ENCODE measurements around the gene C2.
"Not testable (repeated sequence)": the region's sequence is repeated elsewhere in the genome, so short reads cannot be mapped to it uniquely, and the experiment has no call there.

Gene C2

DNA sequence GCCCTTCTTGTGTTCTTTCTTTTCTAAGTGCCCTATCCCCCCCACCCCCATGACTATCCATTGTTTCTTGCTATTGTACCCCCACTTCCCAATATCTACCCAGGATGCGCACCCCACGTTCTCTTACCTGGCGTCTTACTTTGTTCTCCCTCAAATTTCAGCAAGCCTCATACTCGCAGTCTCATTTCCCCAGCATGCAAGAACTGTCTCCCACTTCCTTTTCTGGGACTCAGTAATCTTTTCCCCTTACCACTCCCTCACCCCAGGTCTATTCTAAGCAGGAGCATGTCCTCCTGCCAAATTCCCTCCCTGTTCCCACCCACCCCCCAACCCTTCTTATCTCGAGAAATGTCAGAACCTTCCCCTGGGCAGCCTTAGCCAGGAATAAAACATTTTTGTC is 28.3 kb upstream of the C2 start:
- no peak for DNase-seq (ENCODE audit: low spot score)

DNA sequence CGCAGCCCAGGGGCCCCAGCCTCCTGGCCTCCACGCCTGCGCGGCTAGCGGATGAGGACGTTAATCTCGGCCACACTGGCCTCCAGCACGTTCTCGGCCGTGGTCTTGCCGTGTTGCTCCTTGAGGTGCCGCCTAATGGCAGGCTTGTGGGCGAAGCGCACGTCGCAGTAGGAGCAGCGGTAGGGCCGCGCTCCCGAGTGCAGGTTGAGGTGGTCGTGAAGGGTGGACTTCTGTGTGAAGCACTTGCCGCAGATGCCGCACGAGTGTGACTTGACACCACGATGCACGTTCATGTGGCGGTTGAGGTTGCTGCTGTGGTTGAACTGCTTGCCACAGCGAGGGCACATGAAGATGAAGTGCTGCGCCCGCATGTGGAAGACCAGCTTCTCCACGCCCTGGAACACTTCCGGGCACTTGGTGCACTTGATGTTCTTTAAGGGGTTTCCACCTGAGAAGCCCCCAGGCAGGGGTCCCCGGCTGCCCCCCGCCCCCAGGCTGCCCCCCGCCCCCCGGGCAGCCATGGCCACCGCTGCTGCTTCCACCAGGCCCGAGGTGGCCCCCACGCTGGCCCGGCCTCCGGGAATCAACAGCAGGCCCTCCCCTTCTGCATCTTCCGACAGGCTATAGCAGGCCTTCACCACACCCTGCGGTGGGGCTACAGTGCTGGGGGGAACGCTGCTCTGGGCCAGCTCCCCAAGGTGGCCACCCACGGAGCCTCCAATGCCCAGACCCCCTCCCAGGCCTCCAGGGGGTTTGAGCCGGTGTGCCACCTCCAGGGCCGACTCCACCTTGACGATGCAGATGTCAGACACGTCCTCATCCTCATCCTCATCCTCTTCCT is 27.4 kb upstream of the C2 start:
- DNase-seq (ENCODE audit: low spot score): no peak

DNA sequence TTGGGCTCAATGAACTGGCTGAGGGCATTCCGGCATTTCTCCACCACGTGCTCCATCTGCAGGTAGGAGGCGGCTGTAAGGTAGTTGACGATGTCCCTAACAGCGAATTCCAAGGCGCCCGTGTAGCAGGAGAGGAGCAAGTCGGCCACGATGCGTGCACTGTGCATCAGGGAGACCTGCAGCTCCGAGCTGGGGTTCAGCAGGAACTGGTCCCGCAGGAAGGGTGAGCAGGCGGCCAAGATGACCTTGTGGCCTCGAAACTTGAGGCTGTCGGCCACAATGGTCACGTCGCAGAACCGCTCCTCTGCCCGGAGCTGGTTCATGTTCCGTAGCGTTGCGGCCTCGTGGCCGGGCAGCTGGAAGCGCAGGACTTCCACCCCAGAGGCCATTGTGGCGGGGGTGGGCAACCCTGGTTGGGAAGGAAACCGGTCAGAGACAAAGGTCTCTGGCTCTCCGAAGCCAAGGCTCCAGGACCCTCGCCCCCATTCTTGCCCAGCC is 26.6 kb upstream of the C2 start:
- no peak for DNase-seq (ENCODE audit: low spot score)

DNA sequence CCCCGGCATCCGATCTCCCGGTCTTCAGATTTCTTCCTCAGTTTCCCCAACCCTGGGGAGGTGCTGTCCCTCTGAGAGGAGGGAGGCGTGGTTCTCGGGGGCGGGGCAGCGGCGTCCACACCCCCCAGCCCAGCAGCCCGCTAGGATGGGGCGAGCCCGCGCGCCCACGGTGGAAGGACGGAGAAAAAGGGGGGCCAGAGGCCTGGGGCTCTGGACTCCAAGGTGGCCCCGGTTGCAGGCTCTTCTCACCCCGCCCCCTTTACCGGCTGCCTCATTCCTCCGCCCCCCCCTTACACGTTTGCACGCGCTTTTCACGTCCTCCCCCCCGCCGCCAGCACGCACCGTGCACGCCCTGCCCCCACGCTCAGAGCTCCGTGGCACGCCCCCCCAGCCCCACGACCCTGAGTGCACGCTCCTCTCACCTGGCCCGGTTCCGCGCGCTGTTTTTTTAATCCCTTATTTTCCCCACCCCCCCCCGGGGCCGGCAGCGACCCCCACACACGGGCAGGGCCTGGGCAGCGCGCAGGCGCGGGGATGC is 26.0 kb upstream of the C2 start:
- DNase-seq (ENCODE audit: low spot score): peak; percentile 42

DNA sequence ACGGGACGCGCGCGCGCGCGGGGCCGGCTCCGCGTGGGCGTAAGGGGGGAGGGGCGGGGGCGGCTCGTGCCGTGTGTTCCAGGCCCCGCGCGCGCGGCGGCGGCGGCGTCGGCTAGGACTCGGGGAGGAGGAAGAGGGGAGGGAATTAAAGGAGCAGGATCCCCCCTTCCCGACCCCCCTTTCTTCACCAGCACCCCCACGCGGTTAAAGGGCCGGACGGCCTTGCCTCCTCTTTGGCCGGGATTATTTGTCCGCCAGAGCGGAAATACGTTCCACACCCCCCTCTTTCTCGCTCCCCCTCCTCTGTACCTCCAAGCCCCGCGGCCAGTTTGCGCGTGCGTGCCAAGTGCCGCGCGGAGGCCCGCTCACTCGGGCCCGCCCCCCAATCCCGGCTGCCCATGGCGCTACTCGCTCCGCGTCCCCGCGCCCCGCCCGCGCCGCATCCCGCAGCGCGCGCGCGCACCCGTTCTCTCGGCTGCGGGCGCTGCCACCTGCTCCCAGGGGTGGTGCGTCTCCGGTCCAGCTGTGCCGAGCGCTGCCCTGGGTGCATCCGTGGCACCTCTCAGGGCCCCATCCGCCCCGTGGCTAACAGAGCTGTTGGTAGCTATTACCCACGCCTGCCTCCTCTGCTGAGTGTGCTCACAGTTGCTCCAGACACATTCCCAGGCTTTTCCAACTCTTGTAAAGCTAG is 25.4 kb upstream of the C2 start, which contains the start of gene ZBTB12:
TSS of gene ZBTB12 (minus strand) at position 134 of the 691 bp plus-strand sequence. CDS start 781 bp downstream, outside the sequence.
- DNase-seq (ENCODE audit: low spot score): peak; percentile 96

DNA sequence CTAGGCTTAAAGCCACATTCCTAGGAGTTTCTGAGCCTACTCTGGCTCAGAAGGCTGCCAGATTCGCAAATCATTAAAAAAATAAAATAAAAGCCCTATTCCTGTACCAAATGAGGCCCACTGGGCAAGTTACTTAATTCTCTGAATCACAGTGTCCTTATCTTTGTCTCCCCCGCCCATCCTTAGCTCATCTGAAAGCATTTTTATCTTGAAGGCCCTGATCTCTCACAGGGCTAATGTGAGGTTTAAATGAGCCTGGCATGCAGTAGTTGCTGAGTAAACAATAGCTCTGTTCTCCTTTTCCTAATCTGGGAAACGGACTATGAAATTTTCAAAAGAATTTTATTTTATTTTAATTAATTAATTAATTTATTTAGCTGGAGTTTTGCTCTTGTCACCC is 23.6 kb upstream of the C2 start:
- DNase-seq (ENCODE audit: low spot score): no peak

DNA sequence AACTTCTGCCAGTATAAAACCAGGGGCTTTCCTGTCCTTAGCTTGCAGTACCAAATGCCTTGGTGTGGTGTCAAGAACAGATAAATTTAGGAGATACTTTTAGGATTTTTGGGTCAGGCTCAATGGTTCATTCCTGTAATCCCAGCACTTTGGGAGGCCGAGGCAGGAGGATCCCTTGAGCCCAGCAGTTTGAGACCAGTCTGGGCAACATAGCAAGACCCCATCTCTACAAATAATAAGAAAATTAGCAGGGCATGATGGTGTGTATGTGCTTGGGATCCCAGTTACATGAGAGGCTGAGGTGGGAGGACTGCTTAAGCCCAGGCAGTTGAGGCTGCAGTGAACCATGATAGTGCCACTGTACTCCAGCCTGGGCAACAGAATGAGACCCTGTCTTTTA is 22.5 kb upstream of the C2 start:
- DNase-seq (ENCODE audit: low spot score): no peak

DNA sequence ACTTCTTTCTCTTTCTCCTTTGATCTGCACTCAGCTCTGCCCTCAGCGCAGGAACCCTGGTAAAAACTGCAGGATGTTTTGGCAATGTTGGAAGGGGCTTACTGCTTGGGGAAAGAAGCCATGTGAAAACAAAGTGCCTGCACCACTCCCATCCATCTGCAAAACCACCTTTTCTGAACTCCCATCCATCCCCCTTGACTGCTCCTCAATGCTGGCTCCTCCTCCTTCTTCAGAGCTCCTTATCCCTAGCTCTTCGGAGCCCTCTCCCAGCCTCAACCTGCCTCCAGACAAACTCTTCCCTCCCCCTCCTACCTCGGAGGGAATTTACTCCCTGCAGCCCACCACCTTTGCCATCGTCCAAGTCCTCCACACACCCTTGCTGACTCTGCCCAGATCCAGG is 21.4 kb upstream of the C2 start:
- DNase-seq (ENCODE audit: low spot score): peak; percentile 53

DNA sequence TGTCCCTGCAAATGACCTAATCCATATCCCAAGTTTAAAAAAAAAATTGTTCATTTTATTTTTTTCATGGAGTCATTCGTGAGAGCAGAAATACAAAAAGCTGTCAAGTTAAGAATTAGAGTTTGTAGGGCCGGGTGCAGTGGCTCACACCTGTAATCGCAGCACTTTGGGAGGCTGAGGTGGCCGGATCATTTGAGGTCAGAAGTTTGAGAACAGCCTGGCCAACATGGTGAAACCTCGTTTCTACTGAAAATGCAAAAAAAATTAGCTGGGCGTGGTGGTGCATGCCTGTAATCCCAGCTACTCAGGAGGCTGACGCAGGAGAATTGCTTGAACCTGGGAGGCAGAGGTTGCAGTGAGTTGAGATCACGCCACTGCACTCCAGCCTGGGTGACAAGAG is 20.8 kb upstream of the C2 start:
- not testable (repeated sequence) for DNase-seq (ENCODE audit: low spot score)

DNA sequence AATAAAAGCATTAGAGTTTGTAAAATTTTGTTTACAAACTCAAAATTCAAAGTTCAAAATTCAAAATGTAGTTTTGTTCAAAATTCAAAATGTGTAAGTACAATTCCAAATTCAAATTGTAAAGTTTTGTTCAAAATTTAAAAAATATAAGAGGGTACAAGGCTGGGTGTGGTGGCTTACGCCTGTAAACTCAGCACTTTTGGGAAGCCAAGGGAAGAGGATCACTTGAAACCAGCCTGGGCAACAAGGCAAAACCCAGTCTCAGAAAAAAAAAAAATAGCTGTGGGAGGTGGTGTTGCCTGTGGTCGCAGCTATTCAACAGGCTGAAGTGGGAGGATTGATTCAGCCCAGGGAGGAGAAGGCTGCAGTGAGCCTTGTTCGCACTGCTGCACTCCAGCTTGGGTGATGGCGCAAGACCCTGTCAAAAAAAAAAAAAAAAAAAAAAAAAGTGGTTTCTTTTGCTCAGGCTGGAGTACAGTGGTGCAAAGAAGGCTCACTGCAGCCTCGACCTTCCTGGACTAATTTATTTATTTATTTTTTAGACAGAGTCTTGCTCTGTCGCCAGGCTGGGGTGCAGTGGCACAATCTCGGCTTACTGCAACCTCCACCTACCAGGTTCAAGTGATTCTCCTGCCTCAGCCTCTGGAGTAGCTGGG is 20.2 kb upstream of the C2 start:
- DNase-seq (ENCODE audit: low spot score): no peak

DNA sequence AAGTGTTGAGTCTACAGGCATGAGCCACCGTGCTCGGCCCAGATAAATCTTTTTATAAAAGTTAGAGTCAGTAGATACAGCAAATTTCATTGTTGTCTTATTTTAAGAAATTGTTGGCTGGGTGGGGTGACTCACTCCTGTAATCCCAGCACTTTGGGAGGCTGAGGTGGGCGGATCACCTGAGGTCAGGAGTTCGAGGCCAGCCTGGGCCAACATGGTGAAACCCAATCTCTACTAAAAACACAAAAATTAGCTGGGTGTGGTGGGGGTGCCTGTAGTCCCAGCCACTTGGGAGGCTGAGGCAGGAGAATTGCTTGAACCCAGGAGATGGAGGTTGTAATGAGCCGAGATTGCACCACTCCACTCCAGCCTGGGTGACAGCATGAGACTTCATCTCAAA is 19.3 kb upstream of the C2 start:
- not testable (repeated sequence) for DNase-seq (ENCODE audit: low spot score)

DNA sequence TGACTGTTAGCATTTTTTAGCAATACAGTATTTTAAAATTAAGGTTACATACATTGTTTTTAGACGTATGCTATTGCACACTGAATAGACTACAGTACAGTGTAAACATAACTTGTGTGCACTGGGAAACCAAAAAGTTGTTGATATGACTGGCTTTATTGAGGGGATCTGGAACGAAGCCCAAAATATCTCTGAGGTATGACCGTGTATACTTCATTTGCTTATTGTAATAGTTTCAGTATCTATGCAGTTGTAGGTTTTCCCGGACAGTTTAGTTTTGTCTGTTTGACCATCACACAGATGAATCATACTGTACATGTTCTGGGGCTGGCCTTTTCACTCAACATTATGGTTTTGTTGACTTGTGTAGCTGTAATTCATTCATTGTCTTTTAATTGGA is 18.7 kb upstream of the C2 start:
- no peak for DNase-seq (ENCODE audit: low spot score)

DNA sequence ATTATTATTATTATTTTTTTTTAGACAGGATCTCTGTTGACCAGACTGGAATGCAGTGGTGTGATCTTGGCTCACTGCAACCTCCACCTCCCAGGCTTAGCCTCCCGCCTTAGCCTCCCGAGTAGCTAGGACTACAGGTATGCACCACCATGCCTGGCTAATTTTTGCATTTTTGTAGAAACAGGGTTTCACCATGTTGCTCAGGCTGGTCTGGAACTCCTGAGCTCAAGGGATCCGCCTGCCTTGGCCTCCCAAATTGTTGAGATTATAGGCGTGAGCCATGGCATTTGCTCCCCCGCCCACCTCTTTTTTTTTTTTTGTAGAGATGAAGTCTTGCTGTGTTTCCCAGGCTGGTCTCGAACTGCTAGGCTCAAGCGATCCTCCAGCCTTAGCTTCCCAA is 18.2 kb upstream of the C2 start:
- not testable (repeated sequence) for DNase-seq (ENCODE audit: low spot score)

DNA sequence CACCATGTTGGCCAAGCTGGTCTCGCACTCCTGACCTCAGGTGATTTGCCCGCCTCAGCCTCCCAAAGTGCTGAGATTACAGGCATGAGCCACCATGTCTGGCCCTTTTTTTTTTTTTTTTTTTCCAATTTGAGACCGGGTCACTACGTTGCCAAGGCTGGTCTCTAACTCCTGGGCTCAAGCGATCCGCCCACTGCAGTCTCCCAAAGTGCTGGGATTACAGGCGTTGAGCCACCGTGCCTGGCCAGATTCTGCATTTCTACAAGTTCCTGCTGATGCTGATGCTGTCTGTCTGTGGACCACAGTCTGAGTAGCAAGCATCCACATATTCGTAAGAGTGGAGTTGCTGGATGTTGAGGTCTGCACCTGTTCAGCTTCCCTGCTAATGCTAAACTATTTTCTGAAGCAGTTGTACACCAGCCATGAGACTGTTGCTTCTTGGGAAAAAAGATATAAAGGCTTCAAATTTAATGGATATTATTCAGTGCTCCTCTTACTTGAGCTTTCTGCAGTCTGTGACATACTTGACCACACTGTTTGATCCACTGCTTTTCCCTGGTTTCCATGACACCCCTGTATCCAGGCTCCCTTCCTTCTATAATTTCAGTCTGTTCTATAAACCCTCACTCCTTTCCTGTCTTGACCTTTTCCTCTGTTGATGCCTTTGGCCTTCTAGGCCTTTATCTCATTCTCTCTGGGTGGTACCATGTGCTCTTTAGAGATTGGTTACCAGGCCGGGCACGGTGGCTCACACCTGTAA is 15.5 kb upstream of the C2 start:
- DNase-seq (ENCODE audit: low spot score): no peak

DNA sequence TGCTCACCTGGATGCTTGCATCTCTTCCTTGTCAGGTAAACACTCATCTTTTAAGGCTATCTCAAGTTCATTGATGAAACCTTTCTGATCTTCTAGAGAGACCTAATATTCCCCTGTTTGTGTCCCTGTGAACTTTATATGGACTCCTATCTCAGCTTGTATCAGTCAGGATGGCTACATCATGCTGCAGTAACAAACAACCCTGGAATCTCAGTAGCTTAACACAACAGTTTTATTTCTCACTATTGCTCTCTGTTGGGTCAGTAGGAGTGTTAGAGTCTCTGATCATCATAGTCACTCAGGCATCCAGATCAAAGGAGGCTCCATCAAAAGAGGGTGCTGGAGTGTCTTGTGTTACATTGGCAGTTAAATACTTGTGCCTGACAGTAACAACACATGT is 12.2 kb upstream of the C2 start:
- no peak for DNase-seq (ENCODE audit: low spot score)

DNA sequence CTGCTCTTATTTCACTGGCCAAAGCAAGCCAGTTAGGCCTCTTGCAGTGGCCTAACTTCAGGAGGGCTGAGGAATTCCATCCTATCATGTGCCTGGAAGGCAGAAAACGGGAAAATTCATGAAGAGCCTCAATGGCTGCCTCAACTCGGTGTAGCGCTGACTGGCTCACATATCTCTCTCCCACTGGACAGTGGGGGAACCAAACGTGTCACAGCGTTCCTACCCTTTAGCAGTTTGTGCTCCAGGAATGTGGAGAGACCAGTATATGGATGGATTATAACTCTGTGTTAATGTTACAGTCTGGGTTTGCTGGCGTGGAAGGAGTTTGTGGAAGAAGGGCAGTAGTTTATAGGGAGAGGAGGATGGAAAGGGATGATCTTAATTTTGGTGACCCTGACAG is 11.8 kb upstream of the C2 start:
- DNase-seq (ENCODE audit: low spot score): no peak

DNA sequence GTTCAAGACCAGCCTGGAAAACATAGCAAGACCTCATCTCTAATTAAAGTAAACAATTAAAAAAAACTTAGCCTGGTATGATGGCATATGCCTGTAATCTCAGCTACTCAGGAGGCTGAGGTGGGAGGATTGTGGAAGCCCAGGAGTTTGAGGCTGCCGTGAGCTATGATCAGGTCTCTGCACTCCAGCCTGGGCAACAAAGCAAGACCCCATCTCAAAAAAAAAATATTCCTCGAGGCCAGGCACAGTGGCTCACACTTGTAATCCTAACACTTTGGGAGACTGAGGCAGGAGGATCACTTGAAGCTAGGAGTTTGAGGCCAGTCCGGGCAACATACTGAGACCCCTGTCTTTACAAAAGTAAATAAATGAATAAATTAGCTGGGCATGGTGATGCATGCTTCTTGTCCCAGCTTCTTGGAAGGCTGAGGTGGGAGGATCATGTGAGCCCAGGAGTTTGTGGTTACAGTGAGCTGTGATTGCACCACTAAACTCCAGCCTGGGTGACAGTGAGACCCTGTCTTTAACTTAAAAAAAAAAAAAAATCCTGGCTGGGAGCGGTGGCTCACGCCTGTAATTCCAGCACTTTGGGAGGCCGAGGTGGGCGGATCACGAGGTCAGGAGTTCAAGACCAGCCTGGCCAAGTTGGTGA is 9.3 kb upstream of the C2 start:
- no peak for DNase-seq (ENCODE audit: low spot score)

DNA sequence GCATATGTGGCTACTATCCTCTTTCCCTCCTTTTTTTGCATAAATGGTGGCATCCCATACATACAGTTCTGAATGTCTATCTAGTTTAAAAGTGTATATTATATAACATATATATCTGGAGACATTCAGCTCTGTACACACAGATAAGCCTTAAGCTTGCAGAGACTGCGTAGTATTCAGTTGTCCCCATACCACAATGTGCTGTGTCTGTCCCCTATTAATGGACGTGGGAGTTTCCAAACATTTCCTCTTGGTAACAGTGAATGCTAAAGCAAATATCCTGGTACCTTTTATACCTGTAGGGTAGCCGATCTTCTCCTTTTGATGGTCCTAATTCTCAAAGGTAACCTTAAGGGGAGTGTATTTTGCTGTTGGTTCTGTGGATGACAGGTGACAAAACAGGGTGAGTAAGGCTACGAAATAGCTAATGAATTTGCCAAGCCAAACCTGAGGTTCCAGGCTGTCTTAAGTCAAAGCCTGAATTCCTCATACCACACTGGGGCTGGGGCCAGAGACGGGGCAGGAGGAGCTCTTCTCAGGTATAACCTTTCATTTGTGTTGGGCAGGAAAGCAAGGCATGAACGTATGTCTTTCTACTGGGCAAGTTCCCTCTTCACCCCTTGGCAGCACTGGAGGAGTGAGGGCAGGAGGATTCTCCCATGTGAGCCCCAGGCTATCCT is 7.8 kb upstream of the C2 start:
- no peak for DNase-seq (ENCODE audit: low spot score)

DNA sequence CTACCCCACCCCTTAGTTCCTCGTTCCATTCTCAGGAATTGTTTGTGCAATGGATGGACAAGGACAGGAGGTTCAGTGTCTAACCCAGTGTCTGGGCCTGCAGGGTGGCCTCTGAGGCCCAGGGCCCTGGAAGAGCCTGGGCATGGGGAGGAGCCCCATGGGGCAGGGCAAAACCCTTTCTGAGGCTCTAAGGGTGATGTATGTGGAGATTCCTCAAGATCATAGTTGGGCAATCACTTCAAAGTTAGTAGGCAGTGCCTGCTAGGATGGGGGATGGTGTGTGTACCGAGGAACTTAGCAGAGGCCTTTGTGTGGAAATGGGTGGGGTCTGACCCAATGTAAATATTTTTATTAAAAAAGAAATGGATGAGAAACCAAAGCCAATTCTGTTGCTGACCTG is 6.7 kb upstream of the C2 start:
- DNase-seq (ENCODE audit: low spot score): no peak

DNA sequence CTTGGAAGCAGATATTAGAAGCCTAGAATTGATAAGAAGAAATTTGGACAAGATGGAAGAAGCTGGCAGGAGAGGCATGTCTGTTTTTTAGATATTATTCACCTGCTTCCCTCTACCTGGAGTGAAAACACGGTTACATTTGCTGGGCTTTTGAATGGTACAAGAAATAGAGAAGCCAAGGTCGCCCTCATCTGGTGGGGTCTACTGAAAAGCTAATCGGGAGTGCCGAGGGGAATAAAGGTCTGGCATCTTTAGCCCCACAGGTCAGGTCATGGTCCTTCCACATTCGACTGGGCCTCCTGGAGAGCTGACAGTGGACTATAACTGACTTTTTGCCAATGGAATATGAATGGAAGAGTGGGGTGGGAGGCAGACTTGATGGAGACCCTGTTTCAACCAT is 4.6 kb upstream of the C2 start:
- peak; percentile 52 for DNase-seq (ENCODE audit: low spot score)
